Non-pigmented ciliary epithelial cell (primary cell): ENCODE measurements around the gene GPSM1.
"Not testable (repeated sequence)": the region's sequence is repeated elsewhere in the genome, so short reads cannot be mapped to it uniquely, and the experiment has no call there.

Experiments
- DNase-seq: peaks from one replicate; pipeline ENCODE4 v3.0.0-alpha.2; 2010; ENCODE audit warnings: low read depth

The GPSM1 gene

DNA sequence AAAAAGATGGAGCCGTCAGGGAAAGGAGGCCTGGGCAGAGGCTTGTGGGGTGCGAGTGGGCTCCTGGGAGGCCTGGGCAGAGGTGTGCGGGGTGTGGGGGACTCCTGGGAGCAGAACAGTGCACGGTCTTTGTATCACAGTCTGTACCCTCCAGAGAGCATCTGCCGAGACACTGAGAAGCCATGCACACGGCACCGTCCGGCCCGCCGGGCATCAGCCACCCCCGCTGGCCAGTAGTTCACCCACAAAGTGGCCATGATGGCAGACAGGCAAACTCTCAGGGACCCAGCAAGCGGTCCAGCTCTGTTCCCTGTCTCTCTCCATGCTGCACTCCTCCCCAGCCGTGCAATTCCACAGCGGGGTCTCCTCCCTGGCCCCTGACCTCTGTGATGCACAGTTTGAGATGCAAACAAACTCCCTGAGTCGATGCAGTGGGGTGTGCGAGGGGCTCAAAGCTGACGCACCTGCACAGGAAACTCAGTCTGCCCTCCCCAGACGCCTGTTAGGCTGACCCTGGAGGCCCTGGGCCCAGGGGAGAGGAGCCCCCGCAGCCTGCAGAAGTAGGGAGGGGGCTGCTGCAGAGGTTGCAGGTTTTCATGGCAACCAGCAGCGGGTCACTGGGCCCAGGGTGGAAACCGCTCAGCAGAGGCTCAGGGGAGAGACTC is 9.1 kb upstream of the GPSM1 start:
- DNase-seq, result no peak

DNA sequence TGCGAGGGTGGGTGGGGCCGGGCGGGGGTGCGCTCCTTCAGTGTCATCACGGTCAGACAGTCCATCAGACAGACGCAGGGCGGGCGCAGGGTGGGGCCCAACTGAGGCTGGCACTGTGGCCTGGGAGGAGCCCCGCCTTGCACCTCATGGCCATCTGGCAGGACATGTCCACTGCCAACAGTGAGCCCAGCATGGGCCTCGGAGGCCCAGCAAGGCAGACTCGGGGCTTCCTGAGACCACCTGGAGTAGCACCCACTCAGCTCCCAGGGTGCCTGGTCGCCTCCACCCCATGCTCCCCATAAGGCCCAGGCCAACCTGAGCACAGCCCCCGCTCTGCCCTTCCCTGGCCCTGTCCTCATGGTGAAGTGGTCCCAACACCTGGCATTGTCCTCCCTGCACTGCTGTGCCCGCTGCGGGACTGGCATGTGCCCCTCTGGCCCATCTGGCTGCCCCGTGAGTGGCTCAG is 8.5 kb upstream of the GPSM1 start:
- DNase-seq, result no peak

DNA sequence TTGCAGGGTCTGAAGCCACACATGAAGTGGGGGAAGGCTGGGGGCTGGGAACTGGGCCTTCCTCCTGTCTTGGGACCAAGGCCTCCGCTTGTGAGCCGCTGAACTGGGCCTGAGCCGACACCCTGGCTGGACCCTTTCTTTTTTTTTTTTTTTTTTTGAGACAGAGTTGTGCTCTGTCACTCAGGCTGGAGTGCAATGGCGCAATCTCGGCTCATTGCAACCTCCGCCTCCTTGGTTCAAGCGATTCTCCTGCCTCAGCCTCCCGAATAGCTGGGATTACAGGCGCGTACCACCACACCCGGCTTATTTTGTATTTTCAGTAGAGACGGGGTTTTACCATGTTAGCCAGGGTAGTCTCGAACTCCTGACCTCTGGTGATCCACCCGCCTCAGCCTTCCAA is 8.1 kb upstream of the GPSM1 start:
- DNase-seq, result not testable (repeated sequence)

DNA sequence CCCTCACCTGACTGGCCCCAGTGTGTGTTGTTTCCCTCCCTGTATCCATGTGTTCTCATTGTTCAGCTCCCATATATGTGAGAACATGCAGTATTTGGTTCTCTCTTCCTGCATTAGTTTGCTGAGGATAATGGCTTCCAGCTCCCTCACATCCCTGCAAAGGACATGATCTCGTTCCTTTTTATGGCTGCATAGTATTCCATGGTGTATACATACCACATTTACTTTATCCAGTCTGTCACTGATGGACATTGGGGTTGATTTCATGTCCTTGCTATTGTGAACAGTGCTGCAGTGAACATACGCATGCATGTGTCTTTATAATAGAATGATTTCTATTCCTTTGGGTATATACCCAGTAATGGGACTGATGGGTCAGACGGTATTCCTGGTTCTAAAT is 7.4 kb upstream of the GPSM1 start:
- DNase-seq, result not testable (repeated sequence)

DNA sequence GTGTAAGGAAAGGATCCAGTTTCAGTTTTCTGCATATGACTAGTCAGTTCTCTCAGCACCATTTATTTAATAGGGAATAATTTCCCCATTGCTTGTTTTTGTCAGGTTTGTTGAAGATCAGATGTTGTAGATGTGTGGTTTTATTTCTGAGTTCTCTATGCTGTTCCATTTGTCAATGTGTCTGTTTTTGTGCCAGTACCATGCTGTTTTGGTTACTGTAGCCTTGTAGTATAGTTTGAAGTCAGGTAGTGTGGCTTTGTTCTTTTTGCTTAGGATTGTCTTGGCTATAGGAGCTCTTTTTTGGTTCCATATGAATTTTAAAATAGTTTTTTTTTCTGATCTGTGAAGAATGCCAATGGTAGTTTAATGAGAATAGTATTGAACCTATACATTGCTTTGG is 6.4 kb upstream of the GPSM1 start:
- not testable (repeated sequence) for DNase-seq

DNA sequence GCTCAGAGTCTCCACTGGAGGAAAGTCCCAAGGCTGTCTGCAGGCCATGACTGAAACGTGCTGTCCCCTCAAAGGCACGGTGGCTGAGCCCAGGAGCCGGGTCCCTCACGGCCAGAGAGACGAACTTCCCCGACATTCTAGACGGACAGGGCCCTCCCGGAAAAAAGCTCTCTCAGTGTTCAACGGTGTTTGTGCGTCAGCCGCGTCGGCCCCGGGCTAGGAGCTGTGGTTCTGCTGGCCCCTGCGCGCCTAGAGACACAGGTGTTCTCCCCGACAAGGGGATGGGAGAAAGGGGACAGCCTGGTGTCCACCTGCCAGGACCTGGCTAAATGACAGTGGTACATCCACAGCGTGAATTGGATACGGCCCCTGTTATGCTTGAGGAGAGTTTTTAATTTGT is 5.8 kb upstream of the GPSM1 start:
- DNase-seq, result no peak

DNA sequence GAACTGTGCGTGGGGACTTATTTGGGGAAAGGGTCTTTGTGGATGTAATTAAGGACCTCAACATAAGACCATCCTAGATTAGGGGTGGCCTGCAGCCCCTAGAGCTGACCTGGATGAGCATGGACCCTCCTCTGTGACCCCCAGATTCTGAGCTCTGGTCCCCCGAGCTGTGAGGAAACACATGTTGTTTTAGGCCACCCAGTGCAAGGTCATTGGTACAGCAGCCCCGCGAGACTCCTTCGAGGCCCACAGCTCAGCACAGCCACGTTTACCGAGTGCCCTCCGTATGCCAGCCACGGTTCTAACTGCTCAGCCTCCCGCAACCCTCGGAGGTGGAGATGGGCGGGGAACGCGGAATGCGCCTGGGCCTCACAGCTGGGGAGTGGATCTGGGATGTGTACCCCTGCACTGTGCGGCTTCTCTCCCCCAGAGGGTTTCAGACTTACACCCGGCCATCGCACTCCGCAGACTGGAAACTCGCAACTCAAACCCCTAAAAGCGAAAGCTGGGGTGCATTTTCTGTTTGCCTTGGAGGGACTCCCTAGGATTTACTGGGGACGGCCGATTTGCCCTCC is 4.5 kb upstream of the GPSM1 start:
- DNase-seq, result no peak

DNA sequence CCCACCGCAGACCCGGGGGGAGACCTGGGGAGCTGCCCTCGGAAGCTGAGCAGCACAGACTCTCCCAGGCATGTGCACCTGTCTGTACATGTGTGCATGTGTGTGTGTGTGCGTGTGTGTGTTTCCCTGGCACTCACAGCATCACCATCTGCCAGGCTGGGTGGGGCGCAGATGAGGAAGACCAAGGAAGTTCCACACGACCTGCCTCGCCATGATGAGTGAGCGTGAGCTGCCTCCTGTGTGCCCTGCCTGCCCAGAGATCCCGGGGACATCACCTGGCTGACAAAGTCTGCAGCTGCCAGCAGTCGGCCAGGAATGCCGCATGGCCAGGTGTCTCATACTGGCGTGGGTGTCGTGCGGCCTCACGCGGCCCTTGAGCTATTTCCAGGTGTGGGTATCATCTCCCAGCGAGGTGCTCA is 4.0 kb upstream of the GPSM1 start:
- no peak for DNase-seq

DNA sequence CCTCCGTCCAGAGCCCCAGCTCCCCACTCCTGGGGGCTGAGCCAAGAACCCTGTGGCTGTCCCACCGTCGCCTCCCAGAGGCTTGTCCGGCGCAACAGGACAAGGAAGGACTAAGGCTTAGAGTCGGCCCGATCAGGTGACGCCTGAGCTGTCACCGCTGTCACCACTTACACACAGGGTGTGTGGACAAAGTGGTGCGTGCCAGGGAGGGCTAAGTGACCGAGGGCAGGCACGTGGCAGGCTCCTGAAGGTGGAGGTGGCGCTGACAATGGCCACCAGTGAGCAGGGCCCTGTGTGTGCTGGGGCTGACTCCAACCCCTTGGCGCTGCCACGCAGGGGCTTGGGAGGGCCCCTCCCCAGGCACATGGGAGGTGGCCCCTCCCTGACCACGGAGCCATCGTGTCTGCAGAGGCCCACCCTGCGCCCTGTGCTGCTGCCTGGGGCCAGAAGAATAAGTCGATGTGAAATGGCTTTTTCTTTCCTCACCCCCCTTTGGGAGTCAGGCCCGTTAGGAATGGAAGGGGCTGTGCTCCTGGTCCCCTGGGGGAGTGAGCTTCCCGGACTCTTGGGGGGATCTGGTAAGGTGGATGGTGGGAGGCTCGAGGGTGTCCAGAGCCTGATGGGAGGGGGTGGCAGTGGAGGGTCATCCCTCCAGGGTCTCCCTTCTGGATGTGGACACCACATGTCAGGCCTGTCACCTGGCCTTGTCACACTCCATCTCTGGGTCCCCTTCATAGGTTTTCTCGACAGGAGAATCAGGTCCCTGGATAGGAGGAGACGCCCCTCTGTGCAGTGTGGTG is 2.6 kb upstream of the GPSM1 start:
- no peak for DNase-seq

DNA sequence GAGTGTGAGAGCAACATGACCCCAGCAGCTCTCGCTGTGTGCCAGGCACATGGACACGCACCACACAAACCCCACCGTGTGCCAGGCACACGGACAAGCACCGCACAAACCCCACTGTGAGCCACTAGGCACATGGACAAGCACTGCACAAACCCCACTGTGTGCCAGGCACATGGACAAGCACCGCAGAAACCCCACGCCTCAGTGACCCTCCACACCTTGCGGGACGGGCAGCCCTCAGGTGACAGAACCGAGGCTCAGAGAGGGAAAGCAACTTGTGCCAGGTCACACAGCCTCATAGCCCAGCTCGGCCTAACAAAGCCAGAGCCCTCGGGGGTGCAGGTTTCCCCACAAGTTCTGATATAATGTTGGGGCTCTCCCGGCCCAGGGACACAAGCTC is 2.0 kb upstream of the GPSM1 start:
- DNase-seq, result no peak

DNA sequence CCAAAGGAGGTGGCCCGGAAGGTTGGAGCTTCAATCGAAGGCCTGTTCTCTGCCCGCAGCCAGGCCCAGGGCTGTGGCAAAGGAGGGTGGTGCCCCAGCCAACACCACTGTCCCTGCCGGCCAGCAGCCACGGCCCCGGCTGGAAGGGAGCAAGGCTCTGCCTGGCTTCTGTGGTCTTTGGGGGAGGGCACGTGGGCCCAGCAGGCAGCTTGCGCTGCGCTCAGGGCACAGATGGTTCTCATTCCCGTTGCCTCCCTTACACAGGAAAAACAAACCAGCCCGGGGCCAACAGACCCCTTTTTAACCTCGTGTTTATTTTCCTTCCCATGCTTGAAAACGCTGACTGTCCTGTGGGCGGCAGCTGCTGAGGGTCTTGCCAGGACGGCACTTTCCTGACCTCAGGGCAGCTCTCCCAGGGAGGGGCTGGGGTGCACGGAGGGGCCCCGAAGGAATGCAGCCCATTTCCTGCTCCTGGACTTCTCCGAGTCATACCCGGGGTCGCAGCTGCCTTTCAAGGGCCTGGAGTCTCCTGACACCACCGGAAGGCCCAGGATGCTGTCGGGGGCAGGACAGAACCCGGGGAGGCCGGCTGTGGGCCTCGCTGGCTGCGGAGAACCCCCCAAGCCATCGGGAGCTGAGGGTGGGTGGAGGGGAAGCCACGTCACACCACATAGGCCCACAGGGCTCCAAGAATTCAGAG is 1.1 kb upstream of the GPSM1 start:
- DNase-seq, result no peak

DNA sequence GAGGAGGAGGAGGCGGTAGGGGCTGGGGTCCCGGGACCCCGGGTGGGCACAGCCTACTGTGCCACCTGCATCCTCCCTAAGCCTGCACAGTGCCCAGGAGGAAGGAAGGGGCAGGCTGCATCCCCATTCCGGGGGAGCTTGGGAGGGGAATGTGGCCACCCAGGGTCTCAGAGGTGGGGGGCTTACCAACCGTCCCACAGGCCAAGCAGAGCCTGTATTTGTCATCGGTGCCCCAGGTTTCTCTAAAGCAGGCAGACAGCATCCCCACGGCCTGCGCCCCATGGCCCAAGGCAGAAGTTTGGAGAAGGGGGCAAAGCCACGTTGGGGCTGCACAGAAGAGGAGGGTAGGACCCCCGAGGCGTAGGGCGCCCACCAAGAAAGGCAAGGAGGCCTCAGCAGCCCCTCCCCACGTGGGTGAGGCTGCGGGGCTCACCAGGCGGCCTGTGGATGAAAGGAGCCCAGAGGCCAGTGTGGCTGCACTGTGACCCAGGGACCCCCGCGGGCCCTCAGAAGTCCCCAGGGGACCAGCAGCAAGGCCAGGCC is 507 bp upstream of the GPSM1 start:
- no peak for DNase-seq

DNA sequence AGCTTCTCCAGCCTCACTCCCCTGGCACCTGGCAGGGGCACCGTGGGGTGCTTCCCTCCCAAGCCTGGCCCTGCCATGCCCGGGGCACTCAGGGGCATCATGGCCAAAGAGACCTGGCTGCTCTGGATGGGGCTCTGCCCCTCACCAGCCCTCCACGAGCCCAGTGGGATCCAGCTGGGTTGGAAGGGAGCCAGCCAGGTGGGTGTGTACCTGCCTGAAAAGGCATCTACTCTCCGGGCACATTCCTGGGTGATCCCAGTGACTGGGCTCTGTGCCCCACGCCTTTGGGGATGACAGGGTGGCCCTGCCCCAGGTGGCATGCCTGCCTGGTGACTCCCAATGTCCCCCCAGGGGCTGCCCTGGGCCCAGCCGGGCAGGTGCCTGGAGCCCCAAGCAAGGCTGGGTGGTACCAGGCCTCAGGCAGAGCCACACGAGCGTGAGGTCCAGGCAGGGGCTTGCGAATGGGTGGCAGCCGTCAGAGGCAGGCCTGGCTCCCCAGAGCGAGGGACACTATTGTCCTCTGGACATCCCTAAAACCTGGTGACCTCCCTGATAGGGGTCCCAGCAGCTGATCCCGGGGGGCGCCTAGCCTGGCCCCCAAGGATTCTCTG is 777 bp downstream of the GPSM1 start:
- DNase-seq, result no peak

DNA sequence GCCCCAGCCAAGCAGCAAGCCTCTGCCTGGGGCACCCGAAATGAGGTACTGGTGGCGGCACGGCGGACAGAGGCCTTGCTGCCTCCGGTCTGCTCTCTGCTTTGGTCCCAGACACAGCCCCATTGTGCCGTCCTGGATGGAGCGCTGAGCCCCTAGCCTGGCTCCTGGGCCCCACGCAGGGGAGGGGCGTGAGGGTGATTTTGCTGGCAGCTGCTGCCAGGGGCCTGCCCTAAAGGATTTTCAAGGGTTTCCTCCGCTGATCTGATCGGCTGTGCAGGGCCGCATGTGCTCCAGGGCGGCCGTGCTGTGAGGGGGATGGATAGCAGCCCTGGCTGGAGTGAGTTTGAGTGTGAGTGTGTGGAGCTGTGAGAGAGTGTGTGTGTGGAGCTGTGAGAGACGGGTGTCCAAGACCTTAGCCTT is 1.3 kb downstream of the GPSM1 start:
- DNase-seq, result no peak

DNA sequence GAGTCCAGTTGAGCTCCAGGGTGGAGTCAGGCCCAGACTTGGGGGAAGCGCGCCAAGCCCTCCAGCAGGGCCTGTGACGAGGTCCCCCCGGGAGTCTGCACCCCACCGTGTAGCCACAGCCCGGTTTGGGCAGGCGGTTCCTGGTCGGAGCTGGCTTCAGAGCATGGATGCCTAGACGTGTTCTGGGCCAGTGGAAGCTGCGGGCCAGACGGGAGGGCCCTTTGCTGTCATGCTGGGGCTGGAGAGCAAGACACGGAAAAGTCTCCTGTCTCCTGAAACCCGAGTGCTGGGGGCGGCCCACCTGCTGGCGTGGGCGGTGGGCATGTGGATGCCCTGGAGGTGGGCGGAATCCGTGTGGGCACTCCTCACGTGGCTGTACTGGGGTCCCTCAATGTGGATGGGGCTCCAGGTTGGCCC is 1.9 kb downstream of the GPSM1 start:
- DNase-seq, result no peak

DNA sequence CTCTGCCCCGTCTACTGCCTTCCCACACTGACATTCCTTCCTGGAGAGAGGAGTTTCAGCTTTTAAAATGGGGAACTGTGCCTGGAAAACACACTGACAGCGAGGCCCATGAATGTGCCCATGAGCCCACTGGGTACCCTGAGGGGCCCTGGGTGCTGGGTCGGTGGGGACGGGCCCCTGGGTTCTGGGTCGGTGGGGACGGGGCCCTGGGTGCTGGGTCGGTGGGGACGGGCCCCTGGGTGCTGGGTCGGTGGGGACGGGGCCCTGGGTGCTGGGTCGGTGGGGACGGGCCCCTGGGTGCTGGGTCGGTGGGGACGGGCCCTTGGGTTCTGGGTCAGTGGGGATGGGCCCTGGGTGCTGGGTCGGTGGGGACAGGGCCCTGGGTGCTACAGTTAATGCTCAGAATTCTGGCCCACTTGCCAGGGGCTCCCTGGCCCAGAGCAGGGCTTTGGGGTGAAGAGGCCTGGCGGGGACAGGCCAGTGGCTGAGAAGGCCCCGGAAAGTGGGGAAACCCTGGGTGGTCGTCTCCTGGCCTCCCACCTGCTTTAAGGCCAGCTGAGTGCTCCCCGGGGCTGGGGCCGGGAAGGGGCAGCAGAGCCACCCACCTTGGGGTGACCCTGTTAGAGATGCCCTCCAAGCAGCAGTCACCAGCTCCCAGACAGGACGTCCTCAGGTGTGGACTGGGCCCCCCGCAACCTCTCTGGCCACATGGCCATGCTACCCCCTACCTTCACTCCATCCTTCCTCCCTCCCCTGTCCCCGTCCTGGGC is 2.5 kb downstream of the GPSM1 start:
- no peak for DNase-seq

DNA sequence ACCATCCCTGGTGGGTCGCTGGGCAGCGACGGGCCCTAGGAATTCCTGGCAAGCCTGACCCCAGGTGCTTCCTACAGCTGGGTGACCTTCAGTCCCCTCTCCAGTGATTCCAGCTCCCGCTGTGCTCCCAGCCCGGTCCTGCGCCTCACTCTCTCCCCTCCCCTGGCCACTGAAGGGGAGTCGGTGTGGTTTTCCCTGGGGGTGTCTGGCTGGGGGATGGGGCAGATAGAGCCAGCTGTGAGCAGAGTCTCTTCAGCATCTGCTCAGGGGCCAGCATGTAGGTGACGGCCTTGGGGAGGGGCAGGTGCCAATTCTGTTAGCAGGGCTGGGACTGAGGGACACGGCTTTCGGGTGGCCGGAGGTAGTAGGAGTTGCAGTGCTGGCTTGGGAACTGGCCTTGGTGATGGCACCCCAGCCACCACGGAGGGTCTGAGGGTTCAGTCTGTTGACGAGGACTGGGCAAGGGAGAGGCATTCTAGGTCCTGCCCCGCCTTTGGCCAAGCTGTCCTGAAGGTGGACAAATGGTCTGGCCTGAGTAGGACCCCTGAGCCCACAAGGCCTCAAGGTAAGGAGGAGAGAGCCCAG is 3.2 kb downstream of the GPSM1 start:
- DNase-seq, result no peak

DNA sequence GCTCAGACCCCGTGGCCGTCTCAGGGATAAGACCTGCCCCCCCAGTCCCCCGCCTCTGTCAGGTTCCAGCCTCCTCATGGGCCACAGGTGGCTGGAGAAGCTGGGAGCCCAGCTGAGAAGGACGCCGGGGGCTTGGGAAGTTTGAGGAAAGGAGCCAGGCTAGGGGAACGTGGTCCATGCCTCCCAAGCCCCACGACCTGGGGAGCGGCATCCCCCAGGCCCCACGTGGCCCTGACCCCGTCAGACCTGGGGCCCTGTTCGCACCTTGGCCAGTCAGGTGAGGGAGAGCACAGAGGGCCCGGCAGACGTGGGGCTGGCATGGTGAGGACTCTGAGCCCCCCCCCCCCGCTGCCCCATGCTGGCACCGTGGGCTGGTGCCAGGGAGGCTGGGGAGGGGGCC is 3.7 kb downstream of the GPSM1 start:
- DNase-seq, result no peak

DNA sequence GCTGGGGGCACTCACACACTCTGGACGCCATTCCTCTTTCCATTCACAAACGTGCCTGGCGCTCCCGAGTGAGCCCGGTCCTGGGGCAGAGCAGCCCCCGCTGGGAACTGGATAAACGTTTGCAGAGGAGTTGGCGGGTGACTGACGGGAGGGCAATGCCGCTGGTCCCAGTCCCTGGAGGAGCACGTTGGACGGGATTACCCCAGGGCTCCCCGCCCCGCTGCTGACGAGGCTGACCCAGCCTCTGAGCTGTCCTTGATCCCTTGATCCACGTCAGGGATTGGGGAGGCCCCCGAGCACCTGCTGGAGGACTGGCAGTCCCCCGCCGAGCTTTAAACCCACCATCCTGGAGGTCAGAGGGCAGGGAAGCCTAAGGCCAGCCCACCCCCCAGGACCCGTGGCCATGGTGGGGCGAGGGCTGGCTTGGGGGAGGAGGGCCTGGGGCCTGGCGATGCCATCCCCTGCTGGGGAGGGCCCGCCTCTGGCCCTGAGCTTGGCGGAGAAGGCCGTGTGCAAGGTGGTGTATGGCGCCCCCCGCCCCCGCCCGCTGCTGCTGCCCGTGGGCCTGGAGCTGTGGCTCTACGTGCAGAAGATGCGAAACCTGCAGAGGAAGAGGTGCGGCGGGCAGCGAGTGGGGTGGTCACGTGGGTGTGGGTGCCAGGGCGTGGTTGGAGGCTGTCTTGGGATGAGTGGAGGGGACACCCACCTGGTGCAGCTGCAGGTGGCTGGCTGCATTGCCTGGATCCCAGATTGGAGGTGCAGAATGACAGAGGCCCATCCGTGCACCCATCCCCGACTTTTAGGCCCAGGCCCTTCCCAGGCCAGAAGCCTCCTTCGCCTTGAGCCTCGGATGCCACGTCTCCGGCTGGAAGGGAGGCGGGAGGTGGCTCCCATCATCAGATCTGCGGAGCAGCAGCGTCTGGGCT is 4.5 kb downstream of the GPSM1 start:
- no peak for DNase-seq
